Loucy (cell line): Measurements from ENCODE around the gene DENND5A.
"Not testable (repeated sequence)": the region's sequence is repeated elsewhere in the genome, so short reads cannot be mapped to it uniquely, and the experiment has no call there.

Source experiments
- H2AFZ ChIP-seq: fragments of 200-600 bp; sonication (generic); 2 replicates; pipeline ENCODE4 v1.6.0; 2016; ENCODE audit warnings: antibody characterized with exemption, mild to moderate bottlenecking, low read length, moderate library complexity
- H3F3A ChIP-seq: fragments of 200-600 bp; 2 replicates; pipeline ENCODE4 v1.6.0; 2016; ENCODE audit warnings: antibody characterized with exemption, low read depth, mild to moderate bottlenecking
- H3K27me3 ChIP-seq: fragments of 200-600 bp; sonication (generic); 2 replicates; pipeline ENCODE4 v1.6.1; 2014; ENCODE audit warnings: low read length, mild to moderate bottlenecking; ENCODE audit not compliant: insufficient read depth, poor library complexity, severe bottlenecking
- H3K36me3 ChIP-seq: fragments of 200-600 bp; sonication (generic); 2 replicates; pipeline ENCODE4 v1.6.1; 2016; ENCODE audit warnings: low read length; ENCODE audit not compliant: insufficient read depth
- H3K4me1 ChIP-seq: fragments of 200-600 bp; sonication (generic); 2 replicates; pipeline ENCODE4 v1.5.1; 2014; ENCODE audit warnings: low read length, mild to moderate bottlenecking; ENCODE audit not compliant: insufficient read depth, poor library complexity, severe bottlenecking
- H3K4me2 ChIP-seq: fragments of 200-600 bp; sonication (generic); 2 replicates; pipeline ENCODE4 v1.6.0; 2014; ENCODE audit warnings: antibody characterized with exemption, low read length, low read depth, mild to moderate bottlenecking; ENCODE audit not compliant: poor library complexity, severe bottlenecking
- H3K4me3 ChIP-seq: fragments of 200-600 bp; sonication (generic); 2 replicates; pipeline ENCODE4 v1.5.1; 2014; ENCODE audit warnings: low read length, mild to moderate bottlenecking, mixed read lengths; ENCODE audit not compliant: poor library complexity, severe bottlenecking
- H3K79me2 ChIP-seq: fragments of 200-600 bp; sonication (generic); 2 replicates; pipeline ENCODE4 v1.6.1; 2014; ENCODE audit warnings: low read length; ENCODE audit not compliant: insufficient read depth
- H3K9ac ChIP-seq: fragments of 200-600 bp; sonication (generic); 2 replicates; pipeline ENCODE4 v1.6.0; 2014; ENCODE audit warnings: mild to moderate bottlenecking, low read depth, low read length, moderate library complexity; ENCODE audit not compliant: poor library complexity, severe bottlenecking
- H3K9me2 ChIP-seq: fragments of 200-600 bp; sonication (generic); replicated peaks from 2 replicates; pipeline ENCODE4 v1.6.1; 2016; ENCODE audit warnings: low read depth, low read length, mixed read lengths
- H3K9me3 ChIP-seq: fragments of 200-600 bp; sonication (generic); 2 replicates; pipeline ENCODE4 v1.6.1; 2014; ENCODE audit warnings: mild to moderate bottlenecking, antibody characterized with exemption, low read length, low read depth; ENCODE audit not compliant: insufficient read depth
- H4K20me1 ChIP-seq: fragments of 200-600 bp; sonication (generic); 2 replicates; pipeline ENCODE4 v1.6.0; 2014; ENCODE audit warnings: antibody characterized with exemption, low read length, mild to moderate bottlenecking; ENCODE audit not compliant: insufficient read depth, poor library complexity, severe bottlenecking
- EZH2phosphoT487 ChIP-seq: fragments of 200-600 bp; IDR thresholded peaks from 2 replicates; pipeline ENCODE4 v1.6.1; 2018; ENCODE audit warnings: antibody characterized with exemption, mild to moderate bottlenecking, moderate library complexity, borderline replicate concordance
- TF ChIP-seq, protein P1 (sequence below): fragments of 200-600 bp; sonication (generic); conservative IDR thresholded peaks from 2 replicates; pipeline ENCODE4 v1.5.1; 2014; ENCODE audit warnings: mild to moderate bottlenecking, antibody characterized with exemption, low read length

DENND5A gene

DNA sequence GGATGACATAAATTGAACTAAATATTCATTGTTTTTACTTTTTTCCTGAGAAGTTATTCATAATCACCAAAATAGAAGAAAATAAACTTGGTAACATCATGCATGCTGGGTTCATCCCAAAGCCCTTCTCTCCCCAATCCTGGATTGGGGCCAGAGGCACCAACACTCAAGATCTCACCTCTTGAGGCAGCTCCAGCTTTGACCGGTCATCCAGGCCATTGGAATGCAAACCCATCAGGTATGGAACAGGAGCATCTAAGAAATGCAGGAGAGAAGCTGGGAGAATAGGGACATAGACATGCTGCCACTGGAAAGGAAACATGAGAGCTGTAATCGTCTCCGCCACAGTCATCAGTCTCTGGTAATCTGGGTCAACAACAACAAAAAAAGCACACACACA, 71.8 kb downstream of the DENND5A start:
- peaks cover 20% of the 10 kb centered on the region; the same call in 1 of the 2 replicates for H3K36me3 ChIP-seq
- no peaks in the 10 kb centered on the region for H3K79me2 ChIP-seq
- H3K9me3 ChIP-seq, result peaks cover 6% of the 10 kb centered on the region; the same call in 1 of the 2 replicates
- no peak overlapping the region for H3K4me2 ChIP-seq
- no peak overlapping the region for H2AFZ ChIP-seq
- no peak overlapping the region for H3K9ac ChIP-seq
- H3K9me2 ChIP-seq, result no peaks in the 10 kb centered on the region
- TF ChIP-seq, protein P1, sequence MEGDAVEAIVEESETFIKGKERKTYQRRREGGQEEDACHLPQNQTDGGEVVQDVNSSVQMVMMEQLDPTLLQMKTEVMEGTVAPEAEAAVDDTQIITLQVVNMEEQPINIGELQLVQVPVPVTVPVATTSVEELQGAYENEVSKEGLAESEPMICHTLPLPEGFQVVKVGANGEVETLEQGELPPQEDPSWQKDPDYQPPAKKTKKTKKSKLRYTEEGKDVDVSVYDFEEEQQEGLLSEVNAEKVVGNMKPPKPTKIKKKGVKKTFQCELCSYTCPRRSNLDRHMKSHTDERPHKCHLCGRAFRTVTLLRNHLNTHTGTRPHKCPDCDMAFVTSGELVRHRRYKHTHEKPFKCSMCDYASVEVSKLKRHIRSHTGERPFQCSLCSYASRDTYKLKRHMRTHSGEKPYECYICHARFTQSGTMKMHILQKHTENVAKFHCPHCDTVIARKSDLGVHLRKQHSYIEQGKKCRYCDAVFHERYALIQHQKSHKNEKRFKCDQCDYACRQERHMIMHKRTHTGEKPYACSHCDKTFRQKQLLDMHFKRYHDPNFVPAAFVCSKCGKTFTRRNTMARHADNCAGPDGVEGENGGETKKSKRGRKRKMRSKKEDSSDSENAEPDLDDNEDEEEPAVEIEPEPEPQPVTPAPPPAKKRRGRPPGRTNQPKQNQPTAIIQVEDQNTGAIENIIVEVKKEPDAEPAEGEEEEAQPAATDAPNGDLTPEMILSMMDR, result no peak
- TF ChIP-seq EZH2phosphoT487, result no peak
- no peaks in the 10 kb centered on the region for H3F3A ChIP-seq
- no peak overlapping the region for H3K4me3 ChIP-seq
- no peaks in the 10 kb centered on the region for H3K4me1 ChIP-seq
- no peaks in the 10 kb centered on the region for H4K20me1 ChIP-seq
- no peaks in the 10 kb centered on the region for H3K27me3 ChIP-seq

- Histone ChIP-seq H2AFZ (no peak overlapping the region), H3K4me3 (no peak overlapping the region), H3K36me3 (peaks cover 20% of the 10 kb centered on the region; the same call in 1 of the 2 replicates), H3K79me2 (no peaks in the 10 kb centered on the region), H3K4me1 (no peaks in the 10 kb centered on the region), H4K20me1 (no peaks in the 10 kb centered on the region), H3K27me3 (no peaks in the 10 kb centered on the region), H3F3A (no peaks in the 10 kb centered on the region), H3K9me2 (no peaks in the 10 kb centered on the region), H3K9me3 (peaks cover 6% of the 10 kb centered on the region; the same call in 1 of the 2 replicates), H3K9ac (no peak overlapping the region), H3K4me2 (no peak overlapping the region)
- no peak for TF ChIP-seq EZH2phosphoT487
These were observed 72.6 kb downstream of the DENND5A start for GRCh38 chr11:9192561-9192960.

DNA sequence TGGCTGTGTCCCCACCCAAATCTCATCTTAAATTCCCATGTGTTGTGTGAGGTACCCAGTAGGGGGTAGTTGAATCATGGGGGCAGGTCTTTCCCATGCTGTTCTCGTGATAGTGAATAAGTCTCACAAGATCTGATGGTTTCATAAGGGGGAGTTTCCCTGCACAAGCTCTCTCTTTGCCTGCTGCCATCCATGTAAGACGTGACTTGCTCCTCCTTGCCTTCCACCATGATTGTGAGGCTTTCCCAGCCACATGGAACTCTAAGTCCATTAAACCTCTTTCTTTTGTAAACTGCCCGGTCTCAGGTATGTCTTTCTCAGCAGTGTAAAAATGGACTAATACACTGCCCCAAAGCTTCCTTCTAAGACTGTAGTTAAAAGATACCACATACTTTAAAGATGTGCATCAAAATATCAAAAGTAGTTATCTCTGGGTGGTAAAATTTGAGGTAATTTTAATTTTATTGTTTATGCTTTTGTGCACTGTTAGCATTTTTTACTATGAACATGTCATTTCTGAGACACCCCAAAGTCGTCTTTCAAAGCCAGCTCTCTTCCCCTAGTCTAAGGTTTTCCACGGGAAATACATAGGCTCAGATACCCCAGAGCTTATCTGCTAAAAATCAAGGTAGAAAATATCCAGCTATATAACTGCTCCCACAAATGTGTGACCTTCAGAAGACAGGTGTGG, 74.7 kb downstream of the DENND5A start:
- H3K9me3 ChIP-seq, H3K4me2 ChIP-seq: not testable (repeated sequence)

DNA sequence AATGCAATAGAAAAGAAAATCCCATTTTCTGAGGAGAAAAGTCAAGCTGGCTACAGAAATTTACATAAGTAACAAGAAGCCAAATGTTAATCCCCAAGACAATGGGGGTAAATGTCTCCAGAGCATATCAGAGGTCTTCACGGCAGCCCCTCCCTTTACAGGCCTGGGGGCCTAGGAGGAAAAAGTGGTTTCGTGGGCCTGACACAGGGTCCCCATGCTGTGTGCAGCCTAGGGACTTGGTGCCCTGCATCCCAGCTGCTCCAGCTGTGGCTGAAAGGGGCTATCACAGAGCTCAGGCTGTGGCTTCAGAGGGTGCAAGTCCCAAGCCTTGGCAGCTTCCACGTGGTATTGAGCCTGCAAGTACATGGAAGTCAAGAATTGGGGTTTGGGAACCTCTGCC, 76.3 kb downstream of the DENND5A start:
- H4K20me1 ChIP-seq, H3K79me2 ChIP-seq, H3K9me2 ChIP-seq, H3K4me2 ChIP-seq, H3K9ac ChIP-seq, H3K4me1 ChIP-seq, H2AFZ ChIP-seq, H3K4me3 ChIP-seq, H3K27me3 ChIP-seq, H3F3A ChIP-seq, H3K9me3 ChIP-seq: not testable (repeated sequence)
- peaks cover 20% of the 10 kb centered on the region; the same call in 1 of the 2 replicates for H3K36me3 ChIP-seq

More for the DNA sequence above, 74.7 kb downstream of the DENND5A start:
- peaks cover 20% of the 10 kb centered on the region; the same call in 1 of the 2 replicates for H3K36me3 ChIP-seq
- H3K4me1 ChIP-seq, H4K20me1 ChIP-seq, H2AFZ ChIP-seq, H3K27me3 ChIP-seq, H3F3A ChIP-seq, H3K4me3 ChIP-seq, H3K9me2 ChIP-seq, H3K9ac ChIP-seq, H3K79me2 ChIP-seq: not testable (repeated sequence)
